Activated CD4-positive, CD25-positive, alpha-beta regulatory T cell (primary cell): Measurements from ENCODE around the gene ZNF525.
"Not testable (repeated sequence)": the region's sequence is repeated elsewhere in the genome, so short reads cannot be mapped to it uniquely, and the experiment has no call there.

Experiments
- DNase-seq, 4 experiments: peaks; one replicate each; lab custom pipeline; 2025; lab: John Stamatoyannopoulos, UW

The ZNF525 gene

GRCh38 chr19:53395840-53396524 lies 30.5 kb downstream of the ZNF525 start:
- not testable (repeated sequence) for DNase-seq

- no peak for DNase-seq
Measured at GRCh38 chr19:53396525-53396868, 31.0 kb downstream of the ZNF525 start.

- not testable (repeated sequence) for DNase-seq
Measured at GRCh38 chr19:53397918-53398317, 32.4 kb downstream of the ZNF525 start.

GRCh38 chr19:53409505-53410204 lies 44.1 kb downstream of the ZNF525 start:
- no peak for DNase-seq

GRCh38 chr19:53420520-53421315 lies 55.2 kb downstream of the ZNF525 start:
- DNase-seq, result not testable (repeated sequence)

- DNase-seq, result no peak
Measured at GRCh38 chr19:53422551-53422950, 57.0 kb downstream of the ZNF525 start.

GRCh38 chr19:53423074-53423473 lies 57.6 kb downstream of the ZNF525 start:
- not testable (repeated sequence) for DNase-seq

- DNase-seq, result not testable (repeated sequence)
Measured at GRCh38 chr19:53423680-53424079, 58.2 kb downstream of the ZNF525 start.

- DNase-seq, result peak; percentile 10 to 53 (median 27)
Measured at GRCh38 chr19:53424968-53425597, 59.6 kb downstream of the ZNF525 start.

GRCh38 chr19:53431399-53432087 lies 66.0 kb downstream of the ZNF525 start, which contains the start of gene ZNF761:
TSS of gene ZNF761 (plus strand) at chr19:53431984. CDS start at chr19:53447269, 15,285 bp downstream.
- DNase-seq, result peak; percentile 95 to 97 (median 96)

- DNase-seq, result no peak
Measured at GRCh38 chr19:53432088-53432661, 66.7 kb downstream of the ZNF525 start.
